Left colon (tissue), 2 donors: Measurements from ENCODE around the gene PLSCR1. TPM values are rescaled to one million over a fixed set of nuclear protein-coding genes. Genes with fewer than 3 reads are reported as not detected.
"Not testable (repeated sequence)": the region's sequence is repeated elsewhere in the genome, so short reads cannot be mapped to it uniquely, and the experiment has no call there.

Source experiments
- ATAC-seq: fragments of 200-7000 bp; cut with Tn5 transposase; one replicate; pipeline ENCODE4 v1.9.1; 2020; ENCODE audit warnings: mild to moderate bottlenecking, moderate library complexity
- DNase-seq, 2 donors: peaks; one replicate each; pipeline ENCODE4 v3.0.0-alpha.2; 2020
- intact Hi-C, 2 donors: fragments of 100-400 bp; cut with DNase I in 1 of 2; cut with micrococcal nuclease in 1 of 2; formaldehyde crosslinking; loops; one replicate each; pipeline versions ENCODE4 v1.11.2 to v1.14.0; 2022; cut with DNase I, micrococcal nuclease
- total RNA-seq, 2 donors: library from RNA; stranded (reverse); fragmentation: NEBNext Ultra II Directional; extraction: Animal tissue kit (Norgen Biotek cat#: 25700); gene quantifications; one replicate each; pipeline ENCODE4 v1.2.1, GENCODE V29; 2021
- donor health status: DM: no; HTN: no; CAD: no.
- donor health status: DM: yes; HTN: yes; CAD: no.

PLSCR1 gene
- total RNA-seq, 2 donors from 2014 or later, result 168 to 292 TPM

- intact Hi-C loops, ATAC-seq: not testable (repeated sequence)
- peak in 1 of 2 donors; percentile 22 for DNase-seq
Observed at GRCh38 chr3:146497145-146497843, 47.1 kb downstream of the PLSCR1 start.

GRCh38 chr3:146496726-146497125 lies 47.7 kb downstream of the PLSCR1 start:
- ATAC-seq, result no peak
- intact Hi-C loops, result no loop called here

GRCh38 chr3:146496251-146496650 lies 48.2 kb downstream of the PLSCR1 start:
- ATAC-seq, result no peak
- no peak for DNase-seq
- intact Hi-C loops, result no loop called here

More at GRCh38 chr3:146496726-146497125, 47.7 kb downstream of the PLSCR1 start:
- no peak for DNase-seq

GRCh38 chr3:146493761-146494160 lies 50.6 kb downstream of the PLSCR1 start:
- DNase-seq, result no peak
- ATAC-seq, result no peak
- intact Hi-C loops, result no loop called here

- DNase-seq, result no peak
Observed at GRCh38 chr3:146493221-146493620, 51.2 kb downstream of the PLSCR1 start.

GRCh38 chr3:146491303-146491702 lies 53.1 kb downstream of the PLSCR1 start:
- DNase-seq (no peak), ATAC-seq (no peak)
- intact Hi-C loops, result no loop called here

More at GRCh38 chr3:146493221-146493620, 51.2 kb downstream of the PLSCR1 start:
- no peak for ATAC-seq
- intact Hi-C loops, result no loop called here

GRCh38 chr3:146485297-146485696 lies 59.1 kb downstream of the PLSCR1 start:
- intact Hi-C loops, result no loop called here
- DNase-seq, result no peak
- ATAC-seq, result no peak

GRCh38 chr3:146476094-146476740 lies 68.2 kb downstream of the PLSCR1 start:
- intact Hi-C loops, result no loop called here

GRCh38 chr3:146474976-146475375 lies 69.4 kb downstream of the PLSCR1 start:
- DNase-seq, ATAC-seq, intact Hi-C loops: not testable (repeated sequence)

More at GRCh38 chr3:146476094-146476740, 68.2 kb downstream of the PLSCR1 start:
- DNase-seq, result no peak
- no peak for ATAC-seq

- DNase-seq (no peak), ATAC-seq (no peak)
- intact Hi-C loops, result no loop called here
Observed at GRCh38 chr3:146473726-146474125, 70.7 kb downstream of the PLSCR1 start.

- intact Hi-C loops, result no loop called here
- DNase-seq, result no peak
- ATAC-seq, result no peak
Observed at GRCh38 chr3:146472611-146473010, 71.8 kb downstream of the PLSCR1 start.

- DNase-seq (no peak), ATAC-seq (no peak)
- intact Hi-C loops, result no loop called here
Observed at GRCh38 chr3:146471012-146471411, 73.4 kb downstream of the PLSCR1 start.

GRCh38 chr3:146470425-146470990 lies 73.9 kb downstream of the PLSCR1 start:
- peak; percentile 24 for ATAC-seq
- intact Hi-C loops, result no loop called here
- DNase-seq, result no peak

GRCh38 chr3:146469150-146470017 lies 75.0 kb downstream of the PLSCR1 start, which contains the start of gene PLSCR2:
Gene PLSCR2 (minus strand): TSS chr3:146469561. CDS start chr3:146459904, 9,657 bp downstream.
- peak; percentile 80 to 81 for DNase-seq
- intact Hi-C loops, result no loop called here
- peak; percentile 89 for ATAC-seq

GRCh38 chr3:146468671-146469149 lies 75.7 kb downstream of the PLSCR1 start:
- DNase-seq (no peak), ATAC-seq (peak; percentile 1)
- intact Hi-C loops, result no loop called here

GRCh38 chr3:146468234-146468633 lies 76.2 kb downstream of the PLSCR1 start:
- ATAC-seq, result no peak
- intact Hi-C loops, result no loop called here
- DNase-seq, result peak in 1 of 2 donors; percentile 18

- intact Hi-C loops, result no loop called here
- ATAC-seq (no peak), DNase-seq (no peak)
Observed at GRCh38 chr3:146466604-146467003, 77.8 kb downstream of the PLSCR1 start.

- ATAC-seq (no peak), DNase-seq (no peak)
- intact Hi-C loops, result no loop called here
Observed at GRCh38 chr3:146465693-146466465, 78.5 kb downstream of the PLSCR1 start.
